GM21576 (cell line): ENCODE data around the gene GEN1.
"Not testable (repeated sequence)": the region's sequence is repeated elsewhere in the genome, so short reads cannot be mapped to it uniquely, and the experiment has no call there.

Experiments
- ATAC-seq: cut with Tn5 transposase; IDR thresholded peaks from one replicate; pipeline ENCODE4 v1.9.1; 2021; ENCODE audit warnings: mild to moderate bottlenecking, moderate library complexity; ENCODE audit not compliant: unreplicated experiment

GEN1 gene

DNA sequence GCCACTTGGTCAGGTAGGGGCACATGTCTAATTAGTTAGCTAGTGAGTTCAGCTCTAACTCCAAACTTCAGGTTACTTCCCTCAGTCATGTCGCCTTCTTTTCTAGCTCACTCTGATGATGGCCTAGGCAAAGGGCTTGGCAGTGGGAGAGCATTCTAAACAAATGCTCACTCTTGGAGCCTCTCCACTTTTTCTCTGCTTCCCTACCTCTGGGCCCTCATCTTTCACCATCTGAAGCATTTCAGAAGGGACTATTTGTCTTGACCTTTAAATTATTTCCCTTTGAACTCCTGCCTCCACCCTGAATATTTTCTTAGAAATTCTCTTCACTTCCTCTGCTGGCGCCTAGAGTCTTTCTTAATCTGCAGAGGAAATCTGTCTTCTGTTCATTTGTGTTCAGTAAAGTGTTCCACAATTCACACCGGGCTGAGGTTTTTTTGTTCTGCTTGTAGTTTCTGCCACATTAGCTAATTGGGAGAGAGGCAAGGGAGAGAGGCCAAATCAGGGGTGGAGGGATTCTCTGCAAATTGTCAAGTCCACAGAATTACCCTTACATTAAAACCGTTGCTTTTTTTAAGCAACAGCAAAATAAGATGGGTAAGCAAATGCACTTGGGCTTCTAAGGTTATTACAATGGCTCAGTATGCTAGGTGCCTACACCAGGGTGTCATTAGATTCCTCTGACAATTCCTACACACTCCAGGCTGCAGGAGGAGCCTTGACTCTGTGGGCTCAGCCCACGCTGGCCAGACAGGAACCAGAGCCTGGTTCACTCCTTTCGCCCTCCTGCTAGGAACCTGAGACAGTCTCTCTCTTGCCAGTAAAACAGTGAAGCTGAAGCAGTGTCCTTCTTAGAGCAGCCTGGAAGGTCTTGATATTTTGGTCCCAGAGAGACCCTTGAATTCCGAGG, 67.9 kb downstream of the GEN1 start:
- ATAC-seq = peak; percentile 38

DNA sequence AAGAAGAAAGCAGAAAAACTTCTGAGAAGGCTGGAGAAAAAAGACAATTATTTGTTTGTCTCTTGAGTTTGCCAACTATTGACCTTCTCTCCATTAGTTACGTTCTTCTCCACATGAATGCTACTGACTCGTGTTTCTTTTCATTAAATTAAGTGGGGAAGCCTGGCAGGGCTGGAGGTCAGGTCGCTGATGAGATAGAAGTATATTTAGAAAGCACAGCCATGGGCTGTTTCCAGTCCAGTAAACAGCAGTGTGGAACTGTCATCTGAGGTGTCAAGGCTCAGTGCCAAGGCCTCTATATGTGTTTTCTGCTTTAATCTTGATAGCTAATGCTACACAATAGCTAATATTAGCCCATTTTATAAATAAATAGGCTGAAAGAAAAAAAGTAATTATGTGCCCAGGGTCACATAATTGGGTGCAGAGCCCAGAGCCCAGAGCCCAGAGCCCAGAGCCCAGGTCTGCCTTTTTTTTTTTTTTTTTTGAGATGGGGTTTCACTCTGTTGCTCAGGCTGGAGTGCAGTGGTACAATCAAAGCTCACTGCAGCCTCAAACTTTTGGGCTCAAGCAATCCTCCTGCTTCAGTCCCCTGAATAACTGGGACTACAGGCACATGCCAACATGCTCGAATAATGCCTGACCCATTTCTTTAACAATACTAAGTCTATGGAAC, 68.6 kb downstream of the GEN1 start:
- peak; percentile 75 for ATAC-seq

DNA sequence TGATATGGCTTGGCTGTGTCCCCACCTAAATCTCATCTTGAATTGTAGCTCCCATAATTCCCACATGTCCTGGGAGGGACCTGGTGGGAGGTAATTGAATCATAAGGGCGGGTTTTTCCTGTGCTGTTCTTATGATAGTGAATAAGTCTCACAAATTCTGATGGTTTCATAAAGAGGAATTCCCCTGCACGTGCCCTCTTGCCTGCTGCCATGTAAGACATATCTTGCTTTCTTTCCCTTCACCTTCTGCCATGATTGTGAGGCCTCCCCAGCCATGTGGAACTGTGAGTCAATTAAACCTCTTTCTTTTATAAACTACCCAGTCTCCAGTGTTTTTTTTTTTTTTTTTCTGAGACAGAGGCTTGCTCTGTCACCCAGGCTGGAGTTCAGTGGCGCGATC, 69.7 kb downstream of the GEN1 start:
- not testable (repeated sequence) for ATAC-seq

DNA sequence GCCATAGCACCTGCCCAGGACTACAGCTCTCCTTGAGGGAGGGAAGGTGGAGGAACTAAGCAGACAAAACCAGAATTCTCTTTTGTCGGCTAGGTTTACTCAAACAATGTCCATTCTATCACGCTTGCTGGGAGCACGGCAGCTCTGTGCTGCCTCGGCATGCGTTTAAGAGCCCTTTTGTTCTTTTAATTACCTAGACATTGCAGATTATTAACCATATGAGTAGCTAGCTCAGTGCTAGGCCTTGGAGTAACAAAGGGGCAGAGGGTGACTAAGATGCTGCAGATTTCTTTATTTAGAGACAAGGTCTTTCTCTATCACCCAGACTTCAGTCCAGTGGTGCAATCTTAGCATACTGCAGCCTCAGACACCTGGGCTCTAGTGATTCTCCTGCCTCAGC, 73.4 kb downstream of the GEN1 start:
- no peak for ATAC-seq

DNA sequence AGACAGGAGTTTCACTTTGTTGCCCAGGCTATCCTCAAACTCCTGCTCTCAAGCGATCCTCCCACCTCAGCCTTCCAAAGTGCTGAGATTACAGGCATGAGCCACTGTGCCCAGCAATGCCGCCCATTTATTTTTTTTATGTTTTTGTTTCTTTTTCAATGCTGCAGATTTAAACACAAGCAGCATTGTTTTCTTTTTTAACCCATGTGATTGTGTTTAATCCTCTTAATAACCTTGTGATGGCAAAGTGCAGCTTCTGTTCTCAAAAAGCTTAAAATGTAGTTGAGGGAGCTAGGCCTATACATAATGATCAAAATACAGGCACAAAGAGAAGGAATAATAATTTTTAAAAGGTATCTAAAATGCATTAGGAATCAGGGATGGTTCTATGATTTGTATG, 73.8 kb downstream of the GEN1 start:
- no peak for ATAC-seq

DNA sequence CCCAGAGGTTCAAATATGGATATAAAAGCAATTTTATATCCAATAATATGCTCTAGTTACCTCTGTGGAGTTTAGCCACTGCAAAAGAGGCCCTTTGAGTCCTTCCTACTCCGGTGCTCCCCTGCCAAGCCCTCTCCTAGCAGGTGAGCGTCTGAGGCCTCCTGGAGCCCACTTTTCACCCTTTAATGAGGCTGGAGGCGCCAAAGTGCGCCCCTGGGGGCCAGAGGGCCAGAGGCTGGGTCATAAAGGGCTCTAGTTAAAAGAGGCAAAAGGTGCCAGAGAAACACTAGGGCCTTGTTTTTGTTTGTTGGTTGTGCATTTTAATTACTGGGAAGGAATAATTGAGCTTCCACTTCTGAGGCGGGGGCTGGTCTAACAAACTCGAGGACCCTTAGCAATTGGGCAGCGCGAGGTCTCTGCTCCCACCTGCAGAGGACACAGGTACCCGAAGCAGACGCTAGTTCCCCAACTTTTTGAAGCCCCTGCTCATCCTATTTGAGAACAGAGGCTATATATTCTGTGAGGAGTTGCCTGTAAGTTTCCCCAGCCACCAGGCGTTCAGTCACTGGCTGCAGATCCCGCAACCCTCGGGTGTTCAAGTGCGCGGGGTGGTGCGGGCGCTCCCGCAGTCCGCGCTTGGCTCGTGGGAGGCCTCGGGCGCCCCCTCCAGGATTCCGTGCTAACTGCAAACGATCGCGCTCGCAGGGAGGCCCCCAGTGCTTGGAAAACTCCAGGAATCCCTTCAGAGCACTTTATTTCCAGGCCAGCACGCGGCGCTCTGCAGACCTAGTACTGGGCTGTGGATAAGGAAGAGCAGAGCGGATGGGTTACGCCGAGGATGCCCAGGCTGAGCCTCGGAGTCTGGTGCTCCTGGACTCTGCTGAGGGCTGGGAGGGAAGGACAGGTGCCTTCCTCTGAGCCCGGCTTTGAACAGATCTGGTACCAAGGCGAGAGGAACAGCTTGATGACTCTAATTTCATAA, 76.4 kb downstream of the GEN1 start:
- ATAC-seq = peak; percentile 88

DNA sequence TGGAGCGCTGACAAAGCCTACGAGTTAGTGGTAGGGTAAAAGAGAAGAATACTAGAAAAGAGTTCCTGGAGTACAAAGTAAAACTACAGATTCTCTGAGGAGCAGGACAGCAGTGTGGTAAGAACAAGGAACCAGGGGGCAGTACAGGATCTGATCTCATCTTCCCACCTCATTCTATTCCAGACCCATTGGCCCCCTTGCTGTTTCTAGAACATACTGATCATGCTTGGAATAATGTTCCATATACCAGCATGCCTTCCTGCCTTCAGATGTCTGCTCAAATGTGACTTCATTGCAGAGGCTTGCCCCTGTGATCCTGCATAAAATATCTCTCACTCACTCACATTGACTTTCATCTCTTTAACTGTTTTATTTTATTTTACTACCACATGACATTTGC, 81.6 kb downstream of the GEN1 start:
- no peak for ATAC-seq
